Transverse colon (tissue), 4 donors: ENCODE measurements around the gene ZNF599.

Experiments used
- POLR2AphosphoS5 ChIP-seq, 3 donors: sonication (generic); formaldehyde crosslinking; IDR thresholded peaks; one replicate each; pipeline ENCODE4 v1.6.1; 2016; ENCODE audit warnings: antibody characterized with exemption in 3 of 3
- TF ChIP-seq, protein P1 (sequence below), 5 experiments: fragments of 200-600 bp in 3 of 5; fragments of 450-650 bp in 2 of 5; sonication (generic) in 3 of 5; IDR thresholded peaks; 1 replicate in 2 of 5; 2 replicates in 3 of 5; pipeline ENCODE4 v1.5.1; 2016 to 2017; ENCODE audit warnings: antibody characterized with exemption in 5 of 5, inconsistent platforms in 3 of 5, mild to moderate bottlenecking in 2 of 5, moderate library complexity in 1 of 5

- TF ChIP-seq, protein P1, sequence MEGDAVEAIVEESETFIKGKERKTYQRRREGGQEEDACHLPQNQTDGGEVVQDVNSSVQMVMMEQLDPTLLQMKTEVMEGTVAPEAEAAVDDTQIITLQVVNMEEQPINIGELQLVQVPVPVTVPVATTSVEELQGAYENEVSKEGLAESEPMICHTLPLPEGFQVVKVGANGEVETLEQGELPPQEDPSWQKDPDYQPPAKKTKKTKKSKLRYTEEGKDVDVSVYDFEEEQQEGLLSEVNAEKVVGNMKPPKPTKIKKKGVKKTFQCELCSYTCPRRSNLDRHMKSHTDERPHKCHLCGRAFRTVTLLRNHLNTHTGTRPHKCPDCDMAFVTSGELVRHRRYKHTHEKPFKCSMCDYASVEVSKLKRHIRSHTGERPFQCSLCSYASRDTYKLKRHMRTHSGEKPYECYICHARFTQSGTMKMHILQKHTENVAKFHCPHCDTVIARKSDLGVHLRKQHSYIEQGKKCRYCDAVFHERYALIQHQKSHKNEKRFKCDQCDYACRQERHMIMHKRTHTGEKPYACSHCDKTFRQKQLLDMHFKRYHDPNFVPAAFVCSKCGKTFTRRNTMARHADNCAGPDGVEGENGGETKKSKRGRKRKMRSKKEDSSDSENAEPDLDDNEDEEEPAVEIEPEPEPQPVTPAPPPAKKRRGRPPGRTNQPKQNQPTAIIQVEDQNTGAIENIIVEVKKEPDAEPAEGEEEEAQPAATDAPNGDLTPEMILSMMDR (IDR thresholded peaks at IDR 0.05) = no peak
- no peak for TF ChIP-seq POLR2AphosphoS5 (IDR thresholded peaks at IDR 0.05)
These were observed 14.2 kb upstream of the ZNF599 start for GRCh38 chr19:34787059-34787824.
